Prostate gland (tissue), 1 donor: ENCODE results near the gene FCF1.

ENCODE experiments used
- POLR2A ChIP-seq: fragments of 450-650 bp; IDR thresholded peaks from one replicate; pipeline ENCODE4 v1.6.1; 2016; ENCODE audit warnings: antibody characterized with exemption, mild to moderate bottlenecking
- POLR2AphosphoS5 ChIP-seq: sonication (generic); formaldehyde crosslinking; IDR thresholded peaks from one replicate; pipeline ENCODE4 v1.6.1; 2017; ENCODE audit warnings: antibody characterized with exemption

DNA sequence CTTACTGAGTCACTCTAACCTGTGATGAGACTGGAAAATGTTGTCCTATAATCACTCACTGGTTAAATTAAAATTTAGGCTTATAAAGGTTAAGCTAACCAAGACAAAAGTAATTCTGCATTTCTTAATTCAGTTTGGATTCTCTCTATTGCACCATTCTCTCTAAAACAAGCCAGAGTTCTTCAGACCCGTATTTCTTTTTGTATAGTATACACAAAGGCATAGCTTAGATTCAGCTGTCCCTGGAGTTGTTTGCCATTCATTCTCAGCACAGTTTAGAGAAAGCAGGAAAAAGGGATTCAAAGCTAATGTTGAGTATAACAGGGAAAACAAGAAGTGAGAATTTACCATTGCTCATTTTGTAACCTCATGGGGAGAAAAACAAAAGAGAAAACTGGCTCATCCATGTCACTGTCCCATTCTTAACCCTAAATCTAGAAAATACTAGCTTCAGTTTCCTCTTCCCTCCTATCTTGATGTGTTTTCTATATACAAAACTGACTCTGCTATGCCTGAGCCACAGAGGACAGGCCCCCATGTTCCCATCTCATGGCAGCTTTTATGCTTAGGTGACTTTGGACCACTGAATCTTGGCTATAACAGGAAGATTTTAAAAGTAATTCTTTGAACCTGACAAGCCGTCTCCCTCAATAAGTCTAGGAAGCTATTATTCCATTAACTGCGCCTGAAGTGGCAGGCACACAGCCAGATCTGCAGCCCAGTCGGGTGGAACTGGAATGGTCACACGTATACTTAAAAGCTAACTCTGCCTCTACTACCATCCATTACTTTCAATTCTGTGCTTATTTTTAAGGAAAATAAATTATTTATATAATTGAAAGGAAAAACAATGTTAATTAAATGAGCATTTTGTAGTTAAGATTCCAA lies 7.1 kb upstream of the FCF1 start:
- TF ChIP-seq POLR2A (no peak), POLR2AphosphoS5 (no peak)
